Prostate gland (tissue), 2 donors: ENCODE data around the gene ATF6. TPM values are rescaled to one million over a fixed set of nuclear protein-coding genes. Genes with fewer than 3 reads are reported as not detected.

ENCODE experiments used
- DNase-seq: peaks from one replicate; pipeline ENCODE4 v3.0.0-alpha.2; 2019; ENCODE audit warnings: low spot score
- H3K27ac ChIP-seq, 2 donors: fragments of 200-600 bp; sonication (generic); 2 replicates each; pipeline ENCODE4 v1.5.1; 2017 to 2019
- H3K27me3 ChIP-seq: fragments of 200-600 bp; sonication (generic); replicated peaks from 2 replicates; pipeline ENCODE4 v1.5.1; 2019; ENCODE audit not compliant: insufficient read depth
- H3K36me3 ChIP-seq, 2 donors: fragments of 200-600 bp; sonication (generic); 1 replicate in 1 of 2; 2 replicates in 1 of 2; pipeline versions ENCODE4 v1.5.1 to v1.8.1; 2017 to 2019
- H3K4me1 ChIP-seq: fragments of 200-600 bp; sonication (generic); replicated peaks from 2 replicates; pipeline ENCODE4 v1.5.1; 2019
- H3K4me3 ChIP-seq, 2 donors: fragments of 200-600 bp; sonication (generic); 2 replicates each; pipeline ENCODE4 v1.5.1; 2017 to 2019
- H3K9me3 ChIP-seq: fragments of 200-600 bp; sonication (generic); 2 replicates; pipeline ENCODE4 v1.5.1; 2017
- POLR2A ChIP-seq: fragments of 450-650 bp; IDR thresholded peaks from one replicate; pipeline ENCODE4 v1.6.1; 2016; ENCODE audit warnings: antibody characterized with exemption, mild to moderate bottlenecking
- POLR2AphosphoS5 ChIP-seq: sonication (generic); formaldehyde crosslinking; IDR thresholded peaks from one replicate; pipeline ENCODE4 v1.6.1; 2017; ENCODE audit warnings: antibody characterized with exemption
- WGBS: methylation state at CpG from one replicate; pipeline ENCODE4 v1.1.5; 2018; 5-methylcytosine and 5-hydroxymethylcytosine counted together
- intact Hi-C: fragments of 100-400 bp; cut with DNase I; formaldehyde crosslinking; loops from one replicate; pipeline ENCODE4 v1.14.2; 2022
- total RNA-seq, 2 donors: library from RNA; depleted of rRNA; stranded (reverse); fragments of >200 nt; gene quantifications; one replicate each; pipeline ENCODE4 v1.1.0, GENCODE V29; 2016
- TF ChIP-seq, protein P1 (sequence below), 4 experiments: fragments of 200-600 bp in 2 of 4; fragments of 450-650 bp in 2 of 4; sonication (generic) in 2 of 4; IDR thresholded peaks; 1 replicate in 3 of 4; 2 replicates in 1 of 4; pipeline ENCODE4 v1.5.1; 2016 to 2019; ENCODE audit warnings: antibody characterized with exemption in 4 of 4, mild to moderate bottlenecking in 2 of 4, moderate library complexity in 2 of 4

The ATF6 gene
- total RNA-seq, 2 donors from 2014 or later: 34.6 to 38.9 TPM

DNA sequence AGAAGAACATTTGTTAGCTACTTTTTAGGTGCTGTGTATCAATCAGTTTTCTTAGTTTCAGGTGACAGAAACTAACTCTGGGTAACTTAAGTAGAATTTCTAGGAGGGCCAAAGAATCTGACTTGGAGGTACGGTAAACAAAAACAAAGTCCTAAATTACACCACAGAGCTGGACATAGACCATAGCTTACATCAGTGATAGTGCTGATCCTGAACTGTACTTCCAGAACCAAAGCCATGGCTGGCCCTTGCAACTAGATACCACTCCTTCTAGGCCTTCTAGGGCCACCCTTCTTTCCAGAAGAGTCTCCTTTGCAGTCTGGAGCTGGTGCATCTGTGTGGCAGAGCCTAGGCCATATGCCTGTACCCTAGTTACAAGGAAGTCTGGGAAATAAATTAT lies 163.0 kb downstream of the ATF6 start:
- Histone ChIP-seq H3K36me3 (no peaks in the 10 kb centered on the region), H3K4me1 (no peaks in the 10 kb centered on the region), H3K27me3 (no peaks in the 10 kb centered on the region), H3K9me3 (no peaks in the 10 kb centered on the region), H3K4me3 (no peak overlapping the region), H3K27ac (no peak overlapping the region)
- no peak for DNase-seq
- 97% methylated on average over 1 of the region's 1 CpG for WGBS
- TF ChIP-seq, protein P1, sequence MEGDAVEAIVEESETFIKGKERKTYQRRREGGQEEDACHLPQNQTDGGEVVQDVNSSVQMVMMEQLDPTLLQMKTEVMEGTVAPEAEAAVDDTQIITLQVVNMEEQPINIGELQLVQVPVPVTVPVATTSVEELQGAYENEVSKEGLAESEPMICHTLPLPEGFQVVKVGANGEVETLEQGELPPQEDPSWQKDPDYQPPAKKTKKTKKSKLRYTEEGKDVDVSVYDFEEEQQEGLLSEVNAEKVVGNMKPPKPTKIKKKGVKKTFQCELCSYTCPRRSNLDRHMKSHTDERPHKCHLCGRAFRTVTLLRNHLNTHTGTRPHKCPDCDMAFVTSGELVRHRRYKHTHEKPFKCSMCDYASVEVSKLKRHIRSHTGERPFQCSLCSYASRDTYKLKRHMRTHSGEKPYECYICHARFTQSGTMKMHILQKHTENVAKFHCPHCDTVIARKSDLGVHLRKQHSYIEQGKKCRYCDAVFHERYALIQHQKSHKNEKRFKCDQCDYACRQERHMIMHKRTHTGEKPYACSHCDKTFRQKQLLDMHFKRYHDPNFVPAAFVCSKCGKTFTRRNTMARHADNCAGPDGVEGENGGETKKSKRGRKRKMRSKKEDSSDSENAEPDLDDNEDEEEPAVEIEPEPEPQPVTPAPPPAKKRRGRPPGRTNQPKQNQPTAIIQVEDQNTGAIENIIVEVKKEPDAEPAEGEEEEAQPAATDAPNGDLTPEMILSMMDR (IDR thresholded peaks at IDR 0.05): no peak
- TF ChIP-seq POLR2AphosphoS5 (no peak), POLR2A (no peak)
- intact Hi-C loops: no loop called here

GRCh38 chr1:161930064-161930463 lies 163.9 kb downstream of the ATF6 start:
- Histone ChIP-seq H3K27ac (no peak overlapping the region), H3K9me3 (no peaks in the 10 kb centered on the region), H3K4me1 (no peaks in the 10 kb centered on the region), H3K4me3 (no peak overlapping the region), H3K27me3 (no peaks in the 10 kb centered on the region), H3K36me3 (no peaks in the 10 kb centered on the region)
- WGBS: 61% methylated on average over 1 of the region's 1 CpG
- TF ChIP-seq, protein P1 (IDR thresholded peaks at IDR 0.05): no peak
- TF ChIP-seq POLR2AphosphoS5 (no peak), POLR2A (no peak)
- DNase-seq: no peak
- intact Hi-C loops: no loop called here

GRCh38 chr1:161932668-161933067 lies 166.5 kb downstream of the ATF6 start:
- no peaks in the 10 kb centered on the region for H3K27me3 ChIP-seq
- WGBS: 73% methylated on average over 2 of the region's 2 CpGs

GRCh38 chr1:161933592-161934588 lies 167.8 kb downstream of the ATF6 start:
- Histone ChIP-seq H3K4me3 (no peak overlapping the region), H3K4me1 (no peaks in the 10 kb centered on the region), H3K27ac (no peak overlapping the region), H3K36me3 (no peaks in the 10 kb centered on the region), H3K9me3 (no peaks in the 10 kb centered on the region), H3K27me3 (no peaks in the 10 kb centered on the region)
- intact Hi-C loops: no loop called here
- no peak for DNase-seq
- 80% methylated on average over 6 of the region's 6 CpGs for WGBS
- TF ChIP-seq POLR2A: no peak
- TF ChIP-seq POLR2AphosphoS5: no peak
- TF ChIP-seq, protein P1 (IDR thresholded peaks at IDR 0.05): no peak

More at GRCh38 chr1:161932668-161933067, 166.5 kb downstream of the ATF6 start:
- Histone ChIP-seq H3K9me3 (no peaks in the 10 kb centered on the region), H3K4me3 (no peak overlapping the region), H3K4me1 (no peaks in the 10 kb centered on the region), H3K36me3 (no peaks in the 10 kb centered on the region), H3K27ac (no peak overlapping the region)
- intact Hi-C loops: no loop called here
- TF ChIP-seq POLR2AphosphoS5 (no peak), POLR2A (no peak)
- TF ChIP-seq, protein P1 (IDR thresholded peaks at IDR 0.05): no peak
- no peak for DNase-seq

GRCh38 chr1:161935264-161935663 lies 169.1 kb downstream of the ATF6 start:
- Histone ChIP-seq H3K27ac (no peak overlapping the region), H3K9me3 (no peaks in the 10 kb centered on the region), H3K27me3 (no peaks in the 10 kb centered on the region), H3K36me3 (no peaks in the 10 kb centered on the region), H3K4me3 (no peak overlapping the region), H3K4me1 (no peaks in the 10 kb centered on the region)
- 98% methylated on average over 1 of the region's 1 CpG for WGBS
- DNase-seq: no peak
- TF ChIP-seq POLR2AphosphoS5: no peak
- TF ChIP-seq, protein P1 (IDR thresholded peaks at IDR 0.05): no peak
- no peak for TF ChIP-seq POLR2A
- intact Hi-C loops: no loop called here
